Measurements from ENCODE around the gene C10orf120. TPM values are rescaled to one million over a fixed set of nuclear protein-coding genes. Genes with fewer than 3 reads are reported as not detected.

The C10orf120 gene
- polyA plus RNA-seq, 2 of the 4 experiments (the other 2 are of a cell fraction) = not detected

GRCh38 chr10:122702275-122702674, 2.6 kb upstream of the C10orf120 start:
- H3K4me2 ChIP-seq = no peak overlapping the region
- H3K4me1 ChIP-seq = no peaks in the 10 kb centered on the region
- DNase-seq (ENCODE audit: low read depth in 1 of 2, low spot score in 1 of 2) (no peak), ATAC-seq (no peak), FAIRE-seq (no peak)
- WGBS (ENCODE audit: missing lambda C conversion rate) = 10% methylated on average over 2 of the region's 2 CpGs
- no peak overlapping the region for H3K4me3 ChIP-seq
- H3K27ac ChIP-seq = no peak overlapping the region
- TF ChIP-seq FOSB (CRISPR knock-in tag; IDR thresholded peaks at IDR 0.05) = no peak
- no peak for TF ChIP-seq CEBPB (IDR thresholded peaks at IDR 0.05)
- no peak for TF ChIP-seq FOXS1 (CRISPR knock-in tag; IDR thresholded peaks at IDR 0.05)
- no peak for TF ChIP-seq MYC (IDR thresholded peaks at IDR 0.05; ENCODE audit: borderline replicate concordance, low read length)
- no peak for TF ChIP-seq PHF8 (IDR thresholded peaks at IDR 0.05; ENCODE audit: borderline replicate concordance, low read depth)
- TF ChIP-seq JUN (IDR thresholded peaks at IDR 0.05) = no peak
- no peak for TF ChIP-seq CHD4 (IDR thresholded peaks at IDR 0.05; ENCODE audit: borderline replicate concordance)
- TF ChIP-seq JUNB (IDR thresholded peaks at IDR 0.05) = no peak
- TF ChIP-seq EHMT2 (IDR thresholded peaks at IDR 0.05; ENCODE audit: low read depth) = no peak
- no peak for TF ChIP-seq MAX (IDR thresholded peaks at IDR 0.05)
- TF ChIP-seq EP300 (IDR thresholded peaks at IDR 0.05) = no peak
- no peak for TF ChIP-seq ATOH8 (CRISPR knock-in tag; IDR thresholded peaks at IDR 0.05; ENCODE audit: low read depth)
- CTCF ChIA-PET = interaction anchor here (1.0 kb wide), 1 partner anchor 9 kb away, joined by 3 read pairs; no protein-coding TSS in a partner anchor
- no peaks in the 10 kb centered on the region for H3K9me3 ChIP-seq
- POLR2A ChIA-PET = no interaction called here

- DNase-seq (ENCODE audit: low read depth in 1 of 2, low spot score in 1 of 2) (no peak), FAIRE-seq (no peak), ATAC-seq (no peak)
- 2% methylated on average over 2 of the region's 2 CpGs for whole genome bisulfite sequencing (ENCODE audit: missing lambda C conversion rate)
- ChIA-PET CTCF (interaction anchor here (1.0 kb wide), 1 partner anchor 10 kb away, joined by 3 read pairs; no protein-coding TSS in a partner anchor), POLR2A (no interaction called here)
- H3K4me1 ChIP-seq = no peaks in the 10 kb centered on the region
- no peaks in the 10 kb centered on the region for H3K9me3 ChIP-seq
- no peak for TF ChIP-seq GATA3 (IDR thresholded peaks at IDR 0.05; ENCODE audit: borderline replicate concordance)
- no peak for TF ChIP-seq CTCF (IDR thresholded peaks at IDR 0.05)
- no peak for TF ChIP-seq CEBPB (IDR thresholded peaks at IDR 0.05)
- H3K4me3 ChIP-seq = no peak overlapping the region
- no peak overlapping the region for H3K4me2 ChIP-seq
- H3K27ac ChIP-seq = no peak overlapping the region
Observed at GRCh38 chr10:122701652-122702051, 2.0 kb upstream of the C10orf120 start.

- no peak overlapping the region for H3K4me2 ChIP-seq
- no peak overlapping the region for H3K4me3 ChIP-seq
- H3K27ac ChIP-seq = no peak overlapping the region
- ATAC-seq = no peak
- POLR2A ChIA-PET = no interaction called here
- CTCF ChIA-PET = no interaction called here
- no peaks in the 10 kb centered on the region for H3K4me1 ChIP-seq
- no peak for DNase-seq (ENCODE audit: low read depth in 1 of 2, low spot score in 1 of 2)
- H3K9me3 ChIP-seq = no peaks in the 10 kb centered on the region
- no peak for FAIRE-seq
- WGBS (ENCODE audit: missing lambda C conversion rate) = 48% methylated on average over 1 of the region's 1 CpG
- TF ChIP-seq MAZ (IDR thresholded peaks at IDR 0.05; ENCODE audit: borderline replicate concordance, low read depth, low read length) (no peak), EHMT2 (IDR thresholded peaks at IDR 0.05; ENCODE audit: low read depth) (no peak), PBX3 (IDR thresholded peaks at IDR 0.05) (no peak), USF2 (IDR thresholded peaks at IDR 0.05) (no peak), MYC (IDR thresholded peaks at IDR 0.05; ENCODE audit: borderline replicate concordance, low read length) (no peak), NPAS2 (CRISPR knock-in tag; IDR thresholded peaks at IDR 0.05; ENCODE audit: borderline replicate concordance) (no peak), CHD4 (IDR thresholded peaks at IDR 0.05; ENCODE audit: borderline replicate concordance) (no peak), CEBPB (IDR thresholded peaks at IDR 0.05) (no peak), MAX (IDR thresholded peaks at IDR 0.05) (no peak), GATA3 (IDR thresholded peaks at IDR 0.05; ENCODE audit: borderline replicate concordance) (no peak), EHF (CRISPR knock-in tag; IDR thresholded peaks at IDR 0.05) (no peak), SREBF2 (IDR thresholded peaks at IDR 0.05) (no peak), POLR2AphosphoS2 (conservative IDR thresholded peaks at IDR 0.05; ENCODE audit: low read length) (no peak), ZSCAN20 (CRISPR knock-in tag; IDR thresholded peaks at IDR 0.05) (no peak), HES2 (IDR thresholded peaks at IDR 0.05) (no peak), CTCF (IDR thresholded peaks at IDR 0.05) (no peak), ELK1 (IDR thresholded peaks at IDR 0.05; ENCODE audit: low read depth, low read length) (no peak)
Observed at GRCh38 chr10:122696687-122697086, 3.0 kb downstream of the C10orf120 start.

Measured in A549 (cell line).